ENCODE data around the gene ZSWIM5. TPM values are rescaled to one million over a fixed set of nuclear protein-coding genes. Genes with fewer than 3 reads are reported as not detected.
"Not testable (repeated sequence)": the region's sequence is repeated elsewhere in the genome, so short reads cannot be mapped to it uniquely, and the experiment has no call there.

Gene ZSWIM5
- total RNA-seq = 1 to 10 TPM; 1.3 to 2.2 (median 1.7) TPM

DNA sequence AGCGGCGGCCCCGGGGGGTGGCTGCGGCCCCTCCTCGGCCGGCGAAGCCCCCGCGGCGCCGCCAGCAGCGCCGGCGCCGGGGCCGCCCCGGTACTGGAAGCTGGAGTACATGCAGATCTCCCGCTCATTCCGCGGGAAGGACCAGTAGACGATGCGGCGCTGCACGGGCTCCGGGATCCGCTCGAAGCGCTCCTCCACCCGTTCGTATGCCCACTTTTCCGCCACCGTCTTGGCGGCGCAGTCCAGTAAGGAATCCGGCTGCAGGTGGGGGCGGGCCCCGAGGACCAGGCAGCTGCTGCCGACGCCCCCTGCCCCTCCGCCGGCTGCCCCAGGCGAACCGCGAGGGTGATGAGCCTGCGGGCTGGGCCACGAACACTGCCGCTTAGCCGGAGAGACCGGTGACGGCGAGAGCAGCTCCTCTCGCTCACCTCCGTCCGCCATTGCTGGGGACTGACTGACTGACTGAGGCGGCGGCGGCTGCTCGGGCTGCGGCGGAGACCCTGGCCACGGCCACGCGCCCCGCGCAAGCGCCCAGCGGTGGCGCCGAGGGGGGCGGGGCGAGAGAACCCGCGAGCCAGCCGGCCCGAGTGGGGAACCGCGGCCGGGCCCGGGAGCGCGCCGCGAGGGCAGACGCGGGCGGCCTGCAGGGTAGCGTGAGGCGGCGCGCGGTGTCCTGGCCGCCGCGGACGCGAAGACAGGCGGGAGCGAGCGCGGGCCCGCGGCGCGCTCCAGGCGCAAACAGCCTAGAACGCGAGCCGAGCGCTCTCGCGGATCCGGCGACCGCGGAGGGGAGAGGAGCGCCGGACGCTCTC, at the start of gene ZSWIM5:
Gene ZSWIM5, minus strand, starts transcription at position 696 of the 812 bp plus-strand sequence. Its CDS starts 255 bp downstream, at position 441.
- TF ChIP-seq, protein P1, sequence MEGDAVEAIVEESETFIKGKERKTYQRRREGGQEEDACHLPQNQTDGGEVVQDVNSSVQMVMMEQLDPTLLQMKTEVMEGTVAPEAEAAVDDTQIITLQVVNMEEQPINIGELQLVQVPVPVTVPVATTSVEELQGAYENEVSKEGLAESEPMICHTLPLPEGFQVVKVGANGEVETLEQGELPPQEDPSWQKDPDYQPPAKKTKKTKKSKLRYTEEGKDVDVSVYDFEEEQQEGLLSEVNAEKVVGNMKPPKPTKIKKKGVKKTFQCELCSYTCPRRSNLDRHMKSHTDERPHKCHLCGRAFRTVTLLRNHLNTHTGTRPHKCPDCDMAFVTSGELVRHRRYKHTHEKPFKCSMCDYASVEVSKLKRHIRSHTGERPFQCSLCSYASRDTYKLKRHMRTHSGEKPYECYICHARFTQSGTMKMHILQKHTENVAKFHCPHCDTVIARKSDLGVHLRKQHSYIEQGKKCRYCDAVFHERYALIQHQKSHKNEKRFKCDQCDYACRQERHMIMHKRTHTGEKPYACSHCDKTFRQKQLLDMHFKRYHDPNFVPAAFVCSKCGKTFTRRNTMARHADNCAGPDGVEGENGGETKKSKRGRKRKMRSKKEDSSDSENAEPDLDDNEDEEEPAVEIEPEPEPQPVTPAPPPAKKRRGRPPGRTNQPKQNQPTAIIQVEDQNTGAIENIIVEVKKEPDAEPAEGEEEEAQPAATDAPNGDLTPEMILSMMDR (IDR thresholded peaks at IDR 0.05) = no peak
- no peak for TF ChIP-seq POLR2A (IDR thresholded peaks at IDR 0.05)
- intact Hi-C loops (cut with DNase I; ENCODE audit: low total_unique reads) = no loop called here
- peak in 1 of 2 donors; percentile 88 for DNase-seq (ENCODE audit: low spot score in 2 of 2)
- H3K4me3 ChIP-seq (ENCODE audit: low read depth, poor library complexity, severe bottlenecking) = peak within 1 kb of the TSS; percentile 61
- 0 to 2% methylated on average over 41 to 58 of the region's 118 CpGs for WGBS, 2 donors

DNA sequence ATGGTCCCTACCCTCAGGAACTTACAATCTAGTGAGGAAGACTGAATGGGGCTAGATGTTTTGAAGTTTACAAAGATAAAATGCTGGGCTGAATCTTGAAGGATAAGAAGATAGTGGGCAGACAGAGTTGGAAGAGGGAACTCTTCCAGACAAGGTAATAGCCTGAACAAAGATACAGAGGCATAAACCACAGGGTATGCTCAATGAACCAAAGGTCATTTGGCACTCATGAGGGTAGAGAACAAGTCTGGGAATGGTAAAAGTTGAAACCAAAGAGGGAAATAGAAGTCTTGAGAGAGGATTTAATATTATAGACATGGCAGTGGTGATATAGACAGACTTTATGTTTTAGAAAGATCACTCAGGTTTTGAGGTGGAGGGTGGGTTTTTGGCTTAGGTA, 48.1 kb upstream of the ZSWIM5 start:
- no peak for DNase-seq (ENCODE audit: low spot score in 2 of 2)
- H3K4me3 ChIP-seq (ENCODE audit: low read depth, poor library complexity, severe bottlenecking) = no peak overlapping the region
- intact Hi-C loops (cut with DNase I; ENCODE audit: low total_unique reads) = no loop called here
- TF ChIP-seq, protein P1 (IDR thresholded peaks at IDR 0.05) = no peak
- no peak for TF ChIP-seq POLR2A (IDR thresholded peaks at IDR 0.05)

DNA sequence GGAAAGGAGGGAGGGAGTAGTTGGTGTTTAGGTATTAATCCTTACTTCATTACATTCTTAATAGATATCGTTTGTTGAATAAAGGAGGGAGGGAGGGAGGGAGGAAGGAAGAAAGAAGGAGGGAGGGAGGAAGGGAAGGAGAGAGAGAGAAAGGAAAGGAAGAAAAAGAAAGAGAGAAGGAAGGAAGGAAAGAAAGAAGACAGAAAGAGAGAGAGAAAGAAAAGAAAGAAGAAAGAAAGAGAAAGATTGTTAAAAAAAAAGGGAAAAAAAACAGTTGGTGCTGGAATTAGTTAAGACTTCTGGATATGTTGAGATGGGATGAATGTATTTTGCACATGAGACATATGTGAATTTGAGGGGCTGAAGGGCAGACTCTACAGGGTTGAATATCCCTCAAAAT, 44.1 kb upstream of the ZSWIM5 start:
- WGBS, 2 donors = 0 to 27% methylated on average over 1 of the region's 1 CpG
- no peak for TF ChIP-seq POLR2A (IDR thresholded peaks at IDR 0.05)
- TF ChIP-seq, protein P1 (IDR thresholded peaks at IDR 0.05) = no peak
- intact Hi-C loops (cut with DNase I; ENCODE audit: low total_unique reads) = no loop called here
- no peak for DNase-seq (ENCODE audit: low spot score in 2 of 2)
- H3K4me3 ChIP-seq (ENCODE audit: low read depth, poor library complexity, severe bottlenecking) = no peak overlapping the region

DNA sequence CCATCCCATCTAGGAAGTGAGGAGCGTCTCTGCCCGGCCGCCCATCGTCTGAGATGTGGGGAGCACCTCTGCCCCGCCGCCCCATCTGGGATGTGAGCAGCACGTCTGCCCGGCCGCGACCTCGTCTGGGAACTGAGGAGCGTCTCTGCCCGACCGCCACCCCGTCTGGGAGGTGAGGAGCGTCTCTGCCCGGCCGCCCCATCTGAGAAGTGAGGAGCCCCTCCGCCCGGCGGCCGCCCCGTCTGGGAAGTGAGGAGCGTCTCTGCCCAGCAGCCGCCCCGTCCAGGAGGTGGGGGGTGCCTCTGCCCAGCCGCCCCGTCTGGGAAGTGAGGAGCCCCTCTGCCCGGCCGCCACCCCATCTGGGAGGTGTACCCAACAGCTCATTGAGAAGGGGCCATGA, 41.6 kb upstream of the ZSWIM5 start:
- DNase-seq (ENCODE audit: low spot score in 2 of 2); intact Hi-C loops (cut with DNase I; ENCODE audit: low total_unique reads); H3K4me3 ChIP-seq (ENCODE audit: low read depth, poor library complexity, severe bottlenecking): not testable (repeated sequence)
- WGBS, 2 donors = 91 to 95% methylated on average over 19 to 30 of the region's 30 CpGs

DNA sequence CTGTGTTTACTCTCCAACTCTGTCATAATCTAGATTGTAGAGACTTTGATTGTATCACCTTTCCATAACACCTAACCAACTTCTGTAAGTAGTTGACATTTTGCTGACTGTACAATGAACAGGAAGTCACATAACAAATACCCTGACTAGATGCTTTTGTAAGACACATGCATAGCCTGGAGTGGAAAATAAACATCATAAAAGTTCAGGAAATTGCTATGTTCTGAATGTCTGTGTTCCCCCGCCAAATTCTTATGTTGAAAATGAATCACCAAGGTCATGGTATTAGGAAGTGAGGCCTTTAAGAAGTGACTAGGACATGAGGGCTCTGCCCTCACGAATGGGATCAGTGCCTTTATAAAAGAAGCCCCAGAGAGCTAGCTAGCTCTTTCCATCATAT, 40.4 kb upstream of the ZSWIM5 start:
- no peak for DNase-seq (ENCODE audit: low spot score in 2 of 2)
- intact Hi-C loops (cut with DNase I; ENCODE audit: low total_unique reads) = no loop called here
- 44 to 62% methylated on average over 2 of the region's 2 CpGs for WGBS, 2 donors
- TF ChIP-seq, protein P1 (IDR thresholded peaks at IDR 0.05) = no peak
- H3K4me3 ChIP-seq (ENCODE audit: low read depth, poor library complexity, severe bottlenecking) = no peak overlapping the region

DNA sequence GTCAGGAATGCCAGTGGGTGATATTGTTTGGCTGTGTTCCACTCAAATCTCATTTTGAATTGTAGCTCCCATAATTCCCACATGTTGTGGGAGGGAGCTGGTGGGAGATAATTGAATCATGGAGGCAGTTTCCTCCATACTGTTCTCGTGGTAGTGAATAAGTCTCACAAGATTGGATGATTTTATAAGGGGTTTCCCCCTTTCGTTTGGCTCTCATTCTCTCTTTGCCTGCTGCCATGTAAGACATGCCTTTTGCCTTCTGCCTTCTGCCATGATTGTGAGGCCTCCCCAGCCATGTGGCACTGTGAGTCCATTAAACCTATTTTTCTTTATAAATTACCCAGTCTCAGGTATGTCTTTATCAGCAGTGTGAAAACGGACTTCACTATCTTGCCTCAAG, 40.0 kb upstream of the ZSWIM5 start:
- WGBS, 2 donors = 71 to 74% methylated on average over 3 of the region's 3 CpGs
- DNase-seq (ENCODE audit: low spot score in 2 of 2); H3K4me3 ChIP-seq (ENCODE audit: low read depth, poor library complexity, severe bottlenecking); intact Hi-C loops (cut with DNase I; ENCODE audit: low total_unique reads): not testable (repeated sequence)

DNA sequence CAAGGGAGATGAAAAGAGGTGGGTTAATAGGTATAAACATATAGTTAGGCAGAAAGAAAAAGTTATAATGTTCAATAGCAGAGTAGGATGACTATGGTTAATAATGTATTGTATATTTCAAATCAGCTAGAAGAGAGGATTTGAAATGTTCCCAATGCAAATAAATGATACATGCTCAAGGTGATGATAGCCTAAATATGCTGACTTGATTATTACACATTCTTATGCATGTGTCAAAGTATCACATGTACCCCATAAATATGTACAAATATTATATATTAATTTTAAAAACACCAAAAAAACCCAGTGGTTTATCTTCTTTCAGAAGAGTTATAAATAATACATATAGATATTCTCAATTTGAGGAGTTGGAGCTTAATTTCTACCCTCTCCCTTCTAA, 38.3 kb upstream of the ZSWIM5 start:
- intact Hi-C loops (cut with DNase I; ENCODE audit: low total_unique reads) = no loop called here
- H3K4me3 ChIP-seq (ENCODE audit: low read depth, poor library complexity, severe bottlenecking) = no peak overlapping the region
- TF ChIP-seq, protein P1 (IDR thresholded peaks at IDR 0.05) = no peak
- no peak for TF ChIP-seq POLR2A (IDR thresholded peaks at IDR 0.05)
- DNase-seq (ENCODE audit: low spot score in 2 of 2) = no peak

Data from lower leg skin (tissue), 4 donors.